Tibial nerve (tissue), 4 donors: ENCODE results near the gene DRICH1.
"Not testable (repeated sequence)": the region's sequence is repeated elsewhere in the genome, so short reads cannot be mapped to it uniquely, and the experiment has no call there.

ENCODE experiments used
- CTCF ChIP-seq, 5 experiments: fragments of 200-600 bp in 3 of 5; fragments of 450-650 bp in 2 of 5; sonication (generic) in 3 of 5; IDR thresholded peaks; one replicate each; pipeline ENCODE4 v1.5.1; 2016 to 2019; ENCODE audit warnings: antibody characterized with exemption in 5 of 5, mild to moderate bottlenecking in 3 of 5, moderate library complexity in 2 of 5
- EP300 ChIP-seq, 2 donors: sonication (generic); formaldehyde crosslinking; IDR thresholded peaks; one replicate each; pipeline ENCODE4 v1.6.1; 2017; ENCODE audit warnings: antibody characterized with exemption in 2 of 2, mild to moderate bottlenecking in 1 of 2
- POLR2A ChIP-seq, 2 donors: fragments of 450-650 bp; IDR thresholded peaks; one replicate each; pipeline ENCODE4 v1.6.1; 2017; ENCODE audit warnings: antibody characterized with exemption in 2 of 2, mild to moderate bottlenecking in 2 of 2, moderate library complexity in 2 of 2

DNA sequence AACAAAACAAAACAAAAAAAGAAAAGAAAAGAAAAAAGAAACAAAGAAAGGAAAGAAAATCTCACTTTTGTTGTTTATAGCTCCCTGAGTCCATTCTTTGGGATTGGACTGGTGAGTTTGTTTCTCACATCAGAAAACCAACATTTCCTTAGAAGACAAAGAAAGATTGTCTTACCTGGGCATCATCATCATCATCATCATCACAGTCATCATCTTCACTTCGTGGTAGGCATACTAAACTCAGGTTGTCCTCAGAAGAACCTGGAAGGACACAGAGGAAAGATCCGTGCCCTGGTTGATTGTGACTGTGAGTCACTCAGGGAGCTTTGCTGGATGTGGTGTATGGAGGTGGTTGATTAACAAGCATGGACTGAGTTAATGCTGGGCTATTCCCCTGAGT lies 10.2 kb downstream of the DRICH1 start:
- not testable (repeated sequence) for TF ChIP-seq CTCF, POLR2A, EP300 (IDR thresholded peaks at IDR 0.05)
